Measurements from ENCODE around the gene NTF3. TPM values are rescaled to one million over a fixed set of nuclear protein-coding genes. Genes with fewer than 3 reads are reported as not detected.

NTF3 gene
- total and polyA plus RNA-seq, 2 of the 8 experiments (the other 6 are each of a cell fraction or from before 2014, with no cell fraction given), result 1.4 to 2.3 TPM

- H3K36me3 ChIP-seq (ENCODE audit: control insufficient read depth in 2 of 4, insufficient read depth in 4 of 4, low read length in 3 of 4), result no peaks in the 10 kb centered on the region
- no peak overlapping the region for H3K14ac ChIP-seq (ENCODE audit: insufficient read length)
- no peak overlapping the region for H2AK5ac ChIP-seq (ENCODE audit: low read depth, low read length)
- WGBS, 2 experiments (ENCODE audit: extremely low coverage in 1 of 2, insufficient coverage in 1 of 2, insufficient read length in 1 of 2, insufficient replicate concordance in 2 of 2, low coverage in 1 of 2, low lambda C conversion rate in 2 of 2, missing lambda C conversion rate in 1 of 2), result 78% methylated on average over 7 of the region's 7 CpGs; no CpG with 5 or more reads in 1 of the 2 experiments
- H3K9me3 ChIP-seq (ENCODE audit: insufficient read depth in 2 of 2, low read depth in 1 of 2, low read length in 1 of 2), result no peaks in the 10 kb centered on the region
- POLR2A ChIA-PET (ENCODE audit: partially characterized antibody), result no interaction called here
- H3K23ac ChIP-seq (ENCODE audit: insufficient read length), result no peak overlapping the region
- no peaks in the 10 kb centered on the region; a peak in 2 of 7 replicates for H3K4me1 ChIP-seq (replicated peaks in 1 of 4; ENCODE audit: control insufficient read depth in 3 of 4, insufficient read depth in 4 of 4, low read length in 3 of 4)
- H2AFZ ChIP-seq (ENCODE audit: low read length), result no peak overlapping the region
- H2BK5ac ChIP-seq (ENCODE audit: low read depth, low read length), result no peak overlapping the region
- H3K79me2 ChIP-seq (ENCODE audit: control insufficient read depth in 1 of 2, insufficient read depth in 2 of 2, low read length in 2 of 2), result no peaks in the 10 kb centered on the region
- no peaks in the 10 kb centered on the region for H4K20me1 ChIP-seq (replicated peaks in 1 of 2; ENCODE audit: control insufficient read depth in 1 of 2, insufficient read depth in 2 of 2, low read length in 2 of 2)
- no peak overlapping the region for H3K56ac ChIP-seq (replicated peaks; ENCODE audit: insufficient read length, low read depth, low read length)
- no peak overlapping the region; a peak in 1 of 7 replicates for H3K9ac ChIP-seq (replicated peaks in 1 of 4; ENCODE audit: extremely low read depth in 1 of 4, low read depth in 3 of 4, low read length in 3 of 4)
- H3K23me2 ChIP-seq (ENCODE audit: low read depth, low read length), result no peaks in the 10 kb centered on the region
- no peak overlapping the region for H2BK120ac ChIP-seq (replicated peaks; ENCODE audit: low read depth, low read length)
- H3K4me3 ChIP-seq (ENCODE audit: extremely low read depth in 1 of 4, insufficient read depth in 2 of 4, low read depth in 3 of 4, low read length in 4 of 4), result no peak overlapping the region
- H4K5ac ChIP-seq (ENCODE audit: insufficient read length, low read depth, low read length), result no peak overlapping the region
- CTCF ChIA-PET (ENCODE audit: partially characterized antibody), result interaction anchor here (4.1 kb wide), 1 partner anchor 11 kb away, joined by 25 read pairs; no protein-coding TSS in a partner anchor
- H3K27me3 ChIP-seq (replicated peaks in 1 of 4; ENCODE audit: control insufficient read depth in 3 of 4, extremely low read depth in 1 of 4, insufficient read depth in 3 of 4, low read length in 3 of 4), result no peaks in the 10 kb centered on the region
- DNase-seq (ENCODE audit: low read depth in 1 of 2, low spot score in 2 of 2), result no peak
- no peak overlapping the region for H2BK20ac ChIP-seq (ENCODE audit: low read length)
- H4K91ac ChIP-seq (replicated peaks; ENCODE audit: insufficient read length, low read length), result no peak overlapping the region
- no peak overlapping the region for H3K4ac ChIP-seq (replicated peaks; ENCODE audit: insufficient read length, low read depth, low read length)
- no peak overlapping the region for H3K4me2 ChIP-seq (ENCODE audit: insufficient read depth in 1 of 2, low read depth in 2 of 2, low read length in 2 of 2)
- no peaks in the 10 kb centered on the region for H3K79me1 ChIP-seq (ENCODE audit: low read depth, low read length)
- no peak overlapping the region for H4K8ac ChIP-seq (ENCODE audit: extremely low read depth, insufficient read depth, low read length)
- no peak for FAIRE-seq
- H2BK12ac ChIP-seq (ENCODE audit: low read depth, low read length), result no peak overlapping the region
- H3K27ac ChIP-seq (ENCODE audit: low read depth, low read length), result no peak overlapping the region
- H3K18ac ChIP-seq (ENCODE audit: extremely low read depth, low read length), result no peak overlapping the region
- no peak for TF ChIP-seq EP300 (IDR thresholded peaks at IDR 0.05; ENCODE audit: borderline replicate concordance in 1 of 2, low read depth in 2 of 2, low read length in 2 of 2)
- TF ChIP-seq ATF3 (IDR thresholded peaks at IDR 0.05; ENCODE audit: insufficient read depth, low read depth, low read length), result no peak
- TF ChIP-seq CTCF (IDR thresholded peaks at IDR 0.05; ENCODE audit: control extremely low read depth in 1 of 3, insufficient read depth in 1 of 3, low read depth in 1 of 3, low read length in 3 of 3), result no peak
- peak overlapping the region; percentile 51; the same call in 1 of the 2 replicates for H2BK15ac ChIP-seq (ENCODE audit: low read length)
Observed at GRCh38 chr12:5500331-5500659, 68.4 kb downstream of the NTF3 start.
